ENCODE measurements around the gene CATSPER1. TPM values are rescaled to one million over a fixed set of nuclear protein-coding genes. Genes with fewer than 3 reads are reported as not detected.

Gene CATSPER1
- total and polyA plus RNA-seq, 2 of the 8 experiments (the other 6 are each of a cell fraction or from before 2014, with no cell fraction given), result not detected

DNA sequence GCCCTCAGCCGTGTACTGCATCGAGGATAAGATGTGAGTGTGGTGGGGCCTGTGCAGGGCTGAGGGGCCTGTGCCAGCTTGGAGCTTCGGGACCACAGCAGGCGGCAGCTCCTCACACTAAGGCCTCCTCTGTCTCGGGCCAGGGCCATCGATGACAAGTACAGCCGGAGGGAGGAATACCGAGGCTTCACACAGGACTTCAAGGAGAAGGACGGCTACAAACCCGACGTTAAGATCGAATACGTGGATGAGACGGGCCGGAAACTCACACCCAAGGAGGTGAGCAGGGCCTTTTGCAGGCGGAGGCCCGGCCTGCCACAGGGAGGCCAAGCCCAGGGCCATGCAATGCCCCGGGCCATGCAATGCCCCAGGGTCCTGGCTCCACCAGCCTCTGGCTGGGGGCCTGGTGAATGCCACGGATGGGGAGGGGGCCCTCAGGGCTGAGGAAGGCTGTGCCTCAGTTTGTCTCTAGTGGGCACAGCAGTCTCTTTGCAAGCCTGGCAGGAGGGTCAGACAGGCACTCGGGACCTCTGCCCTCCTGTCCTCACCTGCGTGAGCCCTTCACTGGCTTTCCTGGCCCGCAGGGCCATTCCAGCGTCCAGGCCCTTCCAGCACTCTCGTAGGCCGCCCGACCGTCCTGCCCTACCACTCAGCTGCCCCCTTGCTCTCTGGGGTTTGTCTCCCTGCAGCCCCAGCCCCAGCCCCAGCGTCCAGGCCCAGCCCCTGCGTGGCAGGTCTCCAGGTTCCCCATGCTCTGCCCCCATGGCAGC is 48.5 kb downstream of the CATSPER1 start (continued):
- TF ChIP-seq TCF12 (IDR thresholded peaks at IDR 0.05; ENCODE audit: low read depth, low read length) (no peak), BRCA1 (IDR thresholded peaks at IDR 0.05; ENCODE audit: low read depth, low read length) (no peak), SP1 (IDR thresholded peaks at IDR 0.05; ENCODE audit: low read depth, low read length) (no peak), TBP (IDR thresholded peaks at IDR 0.05; ENCODE audit: low read depth, low read length) (no peak), CHD2 (IDR thresholded peaks at IDR 0.05; ENCODE audit: low read length) (no peak), POU5F1 (IDR thresholded peaks at IDR 0.05; ENCODE audit: low read depth, low read length) (no peak)
- TF ChIP-seq, protein P1, sequence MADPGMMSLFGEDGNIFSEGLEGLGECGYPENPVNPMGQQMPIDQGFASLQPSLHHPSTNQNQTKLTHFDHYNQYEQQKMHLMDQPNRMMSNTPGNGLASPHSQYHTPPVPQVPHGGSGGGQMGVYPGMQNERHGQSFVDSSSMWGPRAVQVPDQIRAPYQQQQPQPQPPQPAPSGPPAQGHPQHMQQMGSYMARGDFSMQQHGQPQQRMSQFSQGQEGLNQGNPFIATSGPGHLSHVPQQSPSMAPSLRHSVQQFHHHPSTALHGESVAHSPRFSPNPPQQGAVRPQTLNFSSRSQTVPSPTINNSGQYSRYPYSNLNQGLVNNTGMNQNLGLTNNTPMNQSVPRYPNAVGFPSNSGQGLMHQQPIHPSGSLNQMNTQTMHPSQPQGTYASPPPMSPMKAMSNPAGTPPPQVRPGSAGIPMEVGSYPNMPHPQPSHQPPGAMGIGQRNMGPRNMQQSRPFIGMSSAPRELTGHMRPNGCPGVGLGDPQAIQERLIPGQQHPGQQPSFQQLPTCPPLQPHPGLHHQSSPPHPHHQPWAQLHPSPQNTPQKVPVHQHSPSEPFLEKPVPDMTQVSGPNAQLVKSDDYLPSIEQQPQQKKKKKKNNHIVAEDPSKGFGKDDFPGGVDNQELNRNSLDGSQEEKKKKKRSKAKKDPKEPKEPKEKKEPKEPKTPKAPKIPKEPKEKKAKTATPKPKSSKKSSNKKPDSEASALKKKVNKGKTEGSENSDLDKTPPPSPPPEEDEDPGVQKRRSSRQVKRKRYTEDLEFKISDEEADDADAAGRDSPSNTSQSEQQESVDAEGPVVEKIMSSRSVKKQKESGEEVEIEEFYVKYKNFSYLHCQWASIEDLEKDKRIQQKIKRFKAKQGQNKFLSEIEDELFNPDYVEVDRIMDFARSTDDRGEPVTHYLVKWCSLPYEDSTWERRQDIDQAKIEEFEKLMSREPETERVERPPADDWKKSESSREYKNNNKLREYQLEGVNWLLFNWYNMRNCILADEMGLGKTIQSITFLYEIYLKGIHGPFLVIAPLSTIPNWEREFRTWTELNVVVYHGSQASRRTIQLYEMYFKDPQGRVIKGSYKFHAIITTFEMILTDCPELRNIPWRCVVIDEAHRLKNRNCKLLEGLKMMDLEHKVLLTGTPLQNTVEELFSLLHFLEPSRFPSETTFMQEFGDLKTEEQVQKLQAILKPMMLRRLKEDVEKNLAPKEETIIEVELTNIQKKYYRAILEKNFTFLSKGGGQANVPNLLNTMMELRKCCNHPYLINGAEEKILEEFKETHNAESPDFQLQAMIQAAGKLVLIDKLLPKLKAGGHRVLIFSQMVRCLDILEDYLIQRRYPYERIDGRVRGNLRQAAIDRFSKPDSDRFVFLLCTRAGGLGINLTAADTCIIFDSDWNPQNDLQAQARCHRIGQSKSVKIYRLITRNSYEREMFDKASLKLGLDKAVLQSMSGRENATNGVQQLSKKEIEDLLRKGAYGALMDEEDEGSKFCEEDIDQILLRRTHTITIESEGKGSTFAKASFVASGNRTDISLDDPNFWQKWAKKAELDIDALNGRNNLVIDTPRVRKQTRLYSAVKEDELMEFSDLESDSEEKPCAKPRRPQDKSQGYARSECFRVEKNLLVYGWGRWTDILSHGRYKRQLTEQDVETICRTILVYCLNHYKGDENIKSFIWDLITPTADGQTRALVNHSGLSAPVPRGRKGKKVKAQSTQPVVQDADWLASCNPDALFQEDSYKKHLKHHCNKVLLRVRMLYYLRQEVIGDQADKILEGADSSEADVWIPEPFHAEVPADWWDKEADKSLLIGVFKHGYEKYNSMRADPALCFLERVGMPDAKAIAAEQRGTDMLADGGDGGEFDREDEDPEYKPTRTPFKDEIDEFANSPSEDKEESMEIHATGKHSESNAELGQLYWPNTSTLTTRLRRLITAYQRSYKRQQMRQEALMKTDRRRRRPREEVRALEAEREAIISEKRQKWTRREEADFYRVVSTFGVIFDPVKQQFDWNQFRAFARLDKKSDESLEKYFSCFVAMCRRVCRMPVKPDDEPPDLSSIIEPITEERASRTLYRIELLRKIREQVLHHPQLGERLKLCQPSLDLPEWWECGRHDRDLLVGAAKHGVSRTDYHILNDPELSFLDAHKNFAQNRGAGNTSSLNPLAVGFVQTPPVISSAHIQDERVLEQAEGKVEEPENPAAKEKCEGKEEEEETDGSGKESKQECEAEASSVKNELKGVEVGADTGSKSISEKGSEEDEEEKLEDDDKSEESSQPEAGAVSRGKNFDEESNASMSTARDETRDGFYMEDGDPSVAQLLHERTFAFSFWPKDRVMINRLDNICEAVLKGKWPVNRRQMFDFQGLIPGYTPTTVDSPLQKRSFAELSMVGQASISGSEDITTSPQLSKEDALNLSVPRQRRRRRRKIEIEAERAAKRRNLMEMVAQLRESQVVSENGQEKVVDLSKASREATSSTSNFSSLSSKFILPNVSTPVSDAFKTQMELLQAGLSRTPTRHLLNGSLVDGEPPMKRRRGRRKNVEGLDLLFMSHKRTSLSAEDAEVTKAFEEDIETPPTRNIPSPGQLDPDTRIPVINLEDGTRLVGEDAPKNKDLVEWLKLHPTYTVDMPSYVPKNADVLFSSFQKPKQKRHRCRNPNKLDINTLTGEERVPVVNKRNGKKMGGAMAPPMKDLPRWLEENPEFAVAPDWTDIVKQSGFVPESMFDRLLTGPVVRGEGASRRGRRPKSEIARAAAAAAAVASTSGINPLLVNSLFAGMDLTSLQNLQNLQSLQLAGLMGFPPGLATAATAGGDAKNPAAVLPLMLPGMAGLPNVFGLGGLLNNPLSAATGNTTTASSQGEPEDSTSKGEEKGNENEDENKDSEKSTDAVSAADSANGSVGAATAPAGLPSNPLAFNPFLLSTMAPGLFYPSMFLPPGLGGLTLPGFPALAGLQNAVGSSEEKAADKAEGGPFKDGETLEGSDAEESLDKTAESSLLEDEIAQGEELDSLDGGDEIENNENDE (IDR thresholded peaks at IDR 0.05; ENCODE audit: insufficient replicate concordance, low read length), result no peak
